ENCODE results near the gene PLEKHA3.

PLEKHA3 gene

GRCh38 chr2:178473373-178473772 lies 6.9 kb upstream of the PLEKHA3 start:
- TF ChIP-seq CTCF (IDR thresholded peaks at IDR 0.05; ENCODE audit: low read depth, low read length): no peak
- no peak overlapping the region for H3K4me3 ChIP-seq (ENCODE audit: low read depth, low read length)

DNA sequence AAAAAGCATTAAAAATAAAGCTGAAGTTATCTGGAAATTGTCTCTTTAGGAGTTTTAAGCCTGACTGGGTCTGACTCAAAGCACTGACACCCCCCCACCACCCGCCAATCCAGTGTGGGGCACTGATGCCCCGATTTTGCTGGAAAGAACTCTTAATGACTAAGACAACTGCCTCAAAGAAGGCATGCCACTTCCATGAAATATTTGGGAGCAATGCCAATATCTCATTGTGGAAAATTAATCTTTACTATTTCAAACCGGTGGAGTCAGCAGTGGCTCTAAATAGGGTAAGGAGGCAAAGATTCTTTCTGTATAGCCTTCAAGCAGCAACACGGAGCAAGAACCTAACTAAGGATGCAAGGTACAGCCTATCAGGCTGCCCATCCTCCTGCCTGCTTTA lies 6.3 kb upstream of the PLEKHA3 start:
- H3K4me3 ChIP-seq (ENCODE audit: low read depth, low read length): no peak overlapping the region
- no peak for TF ChIP-seq CTCF (IDR thresholded peaks at IDR 0.05; ENCODE audit: low read depth, low read length)

DNA sequence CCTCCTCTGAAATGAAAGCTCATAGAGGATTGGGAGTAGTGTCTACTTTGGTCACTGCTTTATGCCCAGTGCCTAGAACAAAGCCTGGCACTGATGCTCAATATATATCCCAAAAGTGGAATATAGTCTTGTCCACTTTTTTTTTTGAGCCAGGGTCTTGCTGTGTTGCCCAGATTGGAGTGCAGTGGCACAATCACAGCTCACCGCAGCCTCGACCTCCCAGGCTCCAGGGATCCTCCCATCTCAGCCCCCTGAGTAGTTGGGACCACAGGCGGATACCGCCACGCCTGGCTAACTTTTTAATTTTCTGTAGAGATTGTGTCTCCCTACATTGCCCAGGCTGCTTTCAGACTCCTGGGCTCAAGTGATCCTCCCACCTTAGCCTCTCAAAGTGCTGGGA lies 5.7 kb upstream of the PLEKHA3 start:
- no peak overlapping the region for H3K4me3 ChIP-seq (ENCODE audit: low read depth, low read length)
- TF ChIP-seq CTCF (IDR thresholded peaks at IDR 0.05; ENCODE audit: low read depth, low read length): no peak

DNA sequence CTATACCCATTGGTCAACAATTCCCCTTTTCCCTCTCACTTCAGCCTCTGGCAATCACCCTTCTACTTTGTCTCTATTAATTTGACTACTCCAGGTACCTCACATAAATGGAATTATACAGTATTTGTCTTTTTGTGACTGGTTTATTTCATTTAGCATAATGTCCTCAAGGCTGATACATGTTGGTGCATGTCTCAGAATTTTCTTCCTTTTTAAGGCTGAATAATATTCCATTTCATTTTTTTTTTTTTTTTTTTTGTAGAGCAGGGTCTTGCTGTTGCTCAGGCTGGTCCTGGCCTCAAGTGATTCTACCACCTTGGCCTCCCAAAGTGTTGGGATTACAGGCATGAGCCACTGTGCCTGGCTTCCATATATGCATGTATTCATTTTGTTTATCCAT lies 3.8 kb upstream of the PLEKHA3 start:
- TF ChIP-seq CTCF (IDR thresholded peaks at IDR 0.05; ENCODE audit: low read depth, low read length): no peak
- no peak overlapping the region for H3K4me3 ChIP-seq (ENCODE audit: low read depth, low read length)

- no peak for TF ChIP-seq CTCF (IDR thresholded peaks at IDR 0.05; ENCODE audit: low read depth, low read length)
Observed at GRCh38 chr2:178477443-178478129, 2.7 kb upstream of the PLEKHA3 start.

GRCh38 chr2:178478130-178478438 lies 2.2 kb upstream of the PLEKHA3 start:
- no peak for TF ChIP-seq CTCF (IDR thresholded peaks at IDR 0.05; ENCODE audit: low read depth, low read length)
- peak overlapping the region; percentile 85 for H3K4me3 ChIP-seq (ENCODE audit: low read depth, low read length)

More at GRCh38 chr2:178477443-178478129, 2.7 kb upstream of the PLEKHA3 start:
- peak overlapping the region; percentile 85 for H3K4me3 ChIP-seq (ENCODE audit: low read depth, low read length)

DNA sequence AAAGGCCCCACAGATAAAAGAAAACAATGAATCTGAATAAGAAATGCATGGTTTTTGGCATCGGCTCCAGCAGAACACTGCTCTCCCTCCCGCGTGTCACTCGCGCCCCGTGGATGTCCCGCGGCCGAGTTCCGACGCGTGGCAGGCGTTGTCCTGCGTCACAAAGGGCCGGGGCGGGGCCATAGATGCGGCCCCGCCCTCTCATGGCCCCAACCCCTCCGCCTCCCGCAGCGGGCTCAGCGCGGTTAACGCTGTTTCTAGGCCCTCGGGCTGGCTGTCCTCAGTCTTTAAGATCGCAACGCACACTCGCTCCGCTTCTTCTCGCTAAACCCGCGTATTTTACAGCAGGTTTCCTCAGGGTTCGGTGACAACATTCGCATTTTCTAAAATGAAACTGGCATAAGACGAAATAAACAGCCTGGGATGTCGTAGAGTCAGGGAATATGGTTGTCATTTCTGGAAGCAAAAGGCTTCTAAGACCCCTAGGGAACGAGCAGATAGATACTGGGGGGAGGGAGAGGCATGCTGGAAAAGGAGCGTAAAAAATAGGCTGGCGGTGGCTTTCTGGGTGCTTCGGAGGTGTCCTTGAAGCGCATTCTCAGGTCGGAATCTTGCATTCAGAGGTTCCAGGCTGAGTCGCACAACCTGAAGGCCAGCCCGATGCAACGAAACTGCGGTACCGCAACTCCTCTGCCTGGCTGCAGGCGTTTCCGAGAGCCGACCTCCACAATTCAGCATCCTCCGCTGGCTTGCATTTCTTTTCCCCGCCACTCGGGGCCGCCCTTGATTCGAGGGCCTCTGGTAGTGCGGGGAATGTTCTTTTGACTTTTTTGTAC lies 1.6 kb upstream of the PLEKHA3 start, which contains the start of gene FKBP7:
FKBP7 (minus strand) TSS at position 162 of the 836 bp plus-strand sequence; CDS start at position 61, 101 bp downstream.
- TF ChIP-seq CTCF (IDR thresholded peaks at IDR 0.05; ENCODE audit: low read depth, low read length): peak; percentile 53
- H3K4me3 ChIP-seq (ENCODE audit: low read depth, low read length): peak within 1 kb of the TSS; percentile 85
